WTC11 (cell line): ENCODE data around the gene XRCC4. TPM values are rescaled to one million over a fixed set of nuclear protein-coding genes. Genes with fewer than 3 reads are reported as not detected.

Experiments
- ATAC-seq: fragments of 200-7000 bp; cut with Tn5 transposase; 2 replicates; pipeline ENCODE4 v1.10.0; 2021; ENCODE audit warnings: mild to moderate bottlenecking, moderate library complexity
- CTCF ChIA-PET: fragments of 300-600 bp; sonication (Branson Sonifier 250); formaldehyde crosslinking; loops from one replicate; lab custom pipeline; 2021; ENCODE audit warnings: antibody characterized with exemption; lab: Charles Lee
- POLR2A ChIA-PET: fragments of 350-600 bp; sonication (Branson Sonifier 250); formaldehyde crosslinking; loops from one replicate; lab custom pipeline; 2021; ENCODE audit warnings: antibody characterized with exemption; lab: Charles Lee
- DNase-seq: peaks from one replicate; pipeline ENCODE4 v3.0.0; 2021; ENCODE audit warnings: low spot score
- H3K27ac Mint-ChIP-seq: 2 replicates; pipeline ENCODE4 v1.8.0; 2021; ENCODE audit warnings: mixed read lengths
- H3K27me3 Mint-ChIP-seq: 2 replicates; pipeline ENCODE4 v1.8.0; 2021; ENCODE audit warnings: low read depth, mild to moderate bottlenecking, moderate library complexity, mixed read lengths
- H3K36me3 Mint-ChIP-seq: 2 replicates; pipeline ENCODE4 v1.8.0; 2021; ENCODE audit warnings: mixed read lengths
- H3K4me1 Mint-ChIP-seq: 2 replicates; pipeline ENCODE4 v1.8.0; 2022; ENCODE audit warnings: mixed read lengths
- H3K4me3 Mint-ChIP-seq: 2 replicates; pipeline ENCODE4 v1.8.0; 2021; ENCODE audit warnings: mild to moderate bottlenecking, moderate library complexity, mixed read lengths
- H3K9me3 Mint-ChIP-seq: 2 replicates; pipeline ENCODE4 v1.8.0; 2021; ENCODE audit warnings: mixed read lengths
- CBFB ChIP-seq: sonication (generic); formaldehyde crosslinking; IDR thresholded peaks from 2 replicates; pipeline ENCODE4 v1.8.1; 2022; ENCODE audit warnings: mild to moderate bottlenecking, low read depth, missing genetic modification reagents
- ELF4 ChIP-seq: sonication (generic); formaldehyde crosslinking; IDR thresholded peaks from 2 replicates; pipeline ENCODE4 v1.8.1; 2022; ENCODE audit warnings: low read depth, mild to moderate bottlenecking, moderate library complexity, missing genetic modification reagents
- ESRRA ChIP-seq: sonication (generic); formaldehyde crosslinking; IDR thresholded peaks from 2 replicates; pipeline ENCODE4 v1.8.1; 2022; ENCODE audit warnings: mild to moderate bottlenecking, missing genetic modification reagents, borderline replicate concordance
- FOXJ3 ChIP-seq: sonication (generic); formaldehyde crosslinking; IDR thresholded peaks from 2 replicates; pipeline ENCODE4 v1.9.0; 2021; ENCODE audit warnings: missing genetic modification reagents, mild to moderate bottlenecking, borderline replicate concordance
- GTF2I ChIP-seq: fragments of 250-450 bp; sonication (Bioruptor Pico); conservative IDR thresholded peaks from 2 replicates; pipeline ENCODE4 v1.4.0; 2021; ENCODE audit warnings: mild to moderate bottlenecking
- MXD4 ChIP-seq: fragments of 250-450 bp; sonication (Bioruptor Pico); IDR thresholded peaks from 2 replicates; pipeline ENCODE4 v1.8.0; 2021; ENCODE audit warnings: mild to moderate bottlenecking, moderate library complexity, borderline replicate concordance
- PRRX2 ChIP-seq: fragments of 250-450 bp; sonication (Bioruptor Pico); IDR thresholded peaks from 2 replicates; pipeline ENCODE4 v1.8.0; 2021; ENCODE audit warnings: mild to moderate bottlenecking
- SMAD3 ChIP-seq: sonication (generic); formaldehyde crosslinking; IDR thresholded peaks from 2 replicates; pipeline ENCODE4 v1.8.0; 2022; ENCODE audit warnings: missing genetic modification reagents, mild to moderate bottlenecking, borderline replicate concordance
- SOX15 ChIP-seq: fragments of 250-450 bp; sonication (Bioruptor Pico); IDR thresholded peaks from 2 replicates; pipeline ENCODE4 v1.9.0; 2021; ENCODE audit warnings: mild to moderate bottlenecking
- TP53 ChIP-seq: sonication (generic); formaldehyde crosslinking; IDR thresholded peaks from 2 replicates; pipeline ENCODE4 v1.8.1; 2023; ENCODE audit warnings: mild to moderate bottlenecking, missing genetic modification reagents
- ZNF263 ChIP-seq: sonication (generic); formaldehyde crosslinking; IDR thresholded peaks from 2 replicates; pipeline ENCODE4 v1.8.1; 2022; ENCODE audit warnings: low read depth, mild to moderate bottlenecking, moderate library complexity, missing genetic modification reagents
- ZNF671 ChIP-seq: fragments of 250-450 bp; sonication (Bioruptor Pico); IDR thresholded peaks from 2 replicates; pipeline ENCODE4 v1.8.0; 2021; ENCODE audit warnings: mild to moderate bottlenecking
- total RNA-seq: library from RNA; stranded (reverse); gene quantifications from 3 replicates; pipeline ENCODE4 v1.2.3, GENCODE V29; 2021
- TF ChIP-seq, protein P1 (sequence below): fragments of 250-450 bp; sonication (Bioruptor Pico); IDR thresholded peaks from 2 replicates; pipeline ENCODE4 v2.1.2; 2022; ENCODE audit warnings: mild to moderate bottlenecking, moderate library complexity
- TF ChIP-seq, protein P2 (sequence below): sonication (generic); formaldehyde crosslinking; conservative IDR thresholded peaks from 2 replicates; pipeline ENCODE4 v1.8.1; 2022; ENCODE audit warnings: mild to moderate bottlenecking, missing genetic modification reagents
- TF ChIP-seq, protein P3 (sequence below): sonication (generic); formaldehyde crosslinking; IDR thresholded peaks from 2 replicates; pipeline ENCODE4 v1.8.1; 2023; ENCODE audit warnings: mild to moderate bottlenecking, missing genetic modification reagents
- TF ChIP-seq, protein P4 (sequence below): fragments of 250-450 bp; sonication (Bioruptor Pico); IDR thresholded peaks from 2 replicates; pipeline ENCODE4 v1.9.0; 2021; ENCODE audit warnings: mild to moderate bottlenecking, borderline replicate concordance
- TF ChIP-seq, protein P5 (sequence below): sonication (generic); formaldehyde crosslinking; IDR thresholded peaks from 2 replicates; pipeline ENCODE4 v1.8.1; 2023; ENCODE audit warnings: mild to moderate bottlenecking, missing genetic modification reagents, borderline replicate concordance
- TF ChIP-seq, protein P6 (sequence below): sonication (generic); formaldehyde crosslinking; IDR thresholded peaks from 2 replicates; pipeline ENCODE4 v1.8.1; 2023; ENCODE audit warnings: mild to moderate bottlenecking, missing genetic modification reagents

XRCC4 gene
- total RNA-seq, 1 experiment from 2014 or later = 13.5 TPM

DNA sequence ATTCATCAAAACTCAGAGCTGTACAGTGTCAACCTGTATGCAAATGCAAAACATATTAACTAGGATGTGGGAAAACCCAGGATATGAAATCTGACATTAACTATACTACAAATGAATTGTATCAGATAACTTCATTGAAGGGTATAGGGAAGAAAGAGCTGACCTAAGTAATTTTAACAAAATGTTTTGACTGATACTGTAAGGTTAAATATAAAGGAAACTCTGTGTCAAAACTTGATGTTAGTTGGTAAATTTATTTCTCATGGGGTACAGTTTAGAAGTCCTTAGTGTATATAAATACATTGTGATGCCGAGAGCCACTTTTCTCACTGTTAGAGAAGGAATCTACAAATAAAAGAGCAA is 316.1 kb downstream of the XRCC4 start:
- TF ChIP-seq, protein P1, sequence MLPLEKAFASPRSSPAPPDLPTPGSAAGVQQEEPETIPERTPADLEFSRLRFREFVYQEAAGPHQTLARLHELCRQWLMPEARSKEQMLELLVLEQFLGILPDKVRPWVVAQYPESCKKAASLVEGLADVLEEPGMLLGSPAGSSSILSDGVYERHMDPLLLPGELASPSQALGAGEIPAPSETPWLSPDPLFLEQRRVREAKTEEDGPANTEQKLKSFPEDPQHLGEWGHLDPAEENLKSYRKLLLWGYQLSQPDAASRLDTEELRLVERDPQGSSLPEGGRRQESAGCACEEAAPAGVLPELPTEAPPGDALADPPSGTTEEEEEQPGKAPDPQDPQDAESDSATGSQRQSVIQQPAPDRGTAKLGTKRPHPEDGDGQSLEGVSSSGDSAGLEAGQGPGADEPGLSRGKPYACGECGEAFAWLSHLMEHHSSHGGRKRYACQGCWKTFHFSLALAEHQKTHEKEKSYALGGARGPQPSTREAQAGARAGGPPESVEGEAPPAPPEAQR (CRISPR knock-in tag) = no peak
- TF ChIP-seq ZNF671 (no peak), ELF4 (CRISPR knock-in tag) (no peak), GTF2I (CRISPR knock-in tag) (no peak), MXD4 (no peak), SMAD3 (CRISPR knock-in tag) (no peak), FOXJ3 (no peak), ESRRA (CRISPR knock-in tag) (no peak), SOX15 (no peak)
- TF ChIP-seq, protein P2, sequence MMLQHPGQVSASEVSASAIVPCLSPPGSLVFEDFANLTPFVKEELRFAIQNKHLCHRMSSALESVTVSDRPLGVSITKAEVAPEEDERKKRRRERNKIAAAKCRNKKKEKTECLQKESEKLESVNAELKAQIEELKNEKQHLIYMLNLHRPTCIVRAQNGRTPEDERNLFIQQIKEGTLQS (CRISPR knock-in tag) = no peak
- TF ChIP-seq, protein P3, sequence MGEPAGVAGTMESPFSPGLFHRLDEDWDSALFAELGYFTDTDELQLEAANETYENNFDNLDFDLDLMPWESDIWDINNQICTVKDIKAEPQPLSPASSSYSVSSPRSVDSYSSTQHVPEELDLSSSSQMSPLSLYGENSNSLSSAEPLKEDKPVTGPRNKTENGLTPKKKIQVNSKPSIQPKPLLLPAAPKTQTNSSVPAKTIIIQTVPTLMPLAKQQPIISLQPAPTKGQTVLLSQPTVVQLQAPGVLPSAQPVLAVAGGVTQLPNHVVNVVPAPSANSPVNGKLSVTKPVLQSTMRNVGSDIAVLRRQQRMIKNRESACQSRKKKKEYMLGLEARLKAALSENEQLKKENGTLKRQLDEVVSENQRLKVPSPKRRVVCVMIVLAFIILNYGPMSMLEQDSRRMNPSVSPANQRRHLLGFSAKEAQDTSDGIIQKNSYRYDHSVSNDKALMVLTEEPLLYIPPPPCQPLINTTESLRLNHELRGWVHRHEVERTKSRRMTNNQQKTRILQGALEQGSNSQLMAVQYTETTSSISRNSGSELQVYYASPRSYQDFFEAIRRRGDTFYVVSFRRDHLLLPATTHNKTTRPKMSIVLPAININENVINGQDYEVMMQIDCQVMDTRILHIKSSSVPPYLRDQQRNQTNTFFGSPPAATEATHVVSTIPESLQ (CRISPR knock-in tag) = no peak
- ChIA-PET CTCF (no interaction called here), POLR2A (no interaction called here)
- Mint-ChIP-seq H3K9me3 (peaks cover 5% of the 10 kb centered on the region; the same call in 1 of the 2 replicates), H3K4me1 (peaks cover 6% of the 10 kb centered on the region), H3K4me3 (no peak overlapping the region), H3K36me3 (no peaks in the 10 kb centered on the region), H3K27me3 (no peaks in the 10 kb centered on the region), H3K27ac (no peak overlapping the region)
- ATAC-seq (no peak), DNase-seq (no peak)

DNA sequence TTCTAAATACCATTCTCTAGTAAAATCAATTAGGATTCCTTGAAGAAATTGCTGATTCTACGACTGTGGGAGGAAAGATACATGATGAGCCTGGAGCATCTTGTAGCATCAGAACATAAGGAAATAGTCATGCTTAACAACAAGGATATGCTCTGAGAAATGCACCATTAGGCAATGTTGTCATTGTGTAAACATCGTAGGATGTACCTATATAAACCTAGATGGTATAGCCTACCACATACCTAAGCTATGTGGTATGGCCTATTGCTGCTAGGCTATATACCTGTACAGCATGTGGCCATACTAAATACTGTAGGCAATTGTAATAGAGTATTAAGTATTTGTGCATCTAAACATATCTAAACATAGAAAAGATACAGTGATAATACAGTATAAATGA is 316.8 kb downstream of the XRCC4 start:
- peaks cover 5% of the 10 kb centered on the region; the same call in 1 of the 2 replicates for H3K9me3 Mint-ChIP-seq
- CTCF ChIA-PET = no interaction called here
- no peaks in the 10 kb centered on the region for H3K36me3 Mint-ChIP-seq
- no peak overlapping the region for H3K27ac Mint-ChIP-seq
- POLR2A ChIA-PET = no interaction called here
- TF ChIP-seq, protein P4, sequence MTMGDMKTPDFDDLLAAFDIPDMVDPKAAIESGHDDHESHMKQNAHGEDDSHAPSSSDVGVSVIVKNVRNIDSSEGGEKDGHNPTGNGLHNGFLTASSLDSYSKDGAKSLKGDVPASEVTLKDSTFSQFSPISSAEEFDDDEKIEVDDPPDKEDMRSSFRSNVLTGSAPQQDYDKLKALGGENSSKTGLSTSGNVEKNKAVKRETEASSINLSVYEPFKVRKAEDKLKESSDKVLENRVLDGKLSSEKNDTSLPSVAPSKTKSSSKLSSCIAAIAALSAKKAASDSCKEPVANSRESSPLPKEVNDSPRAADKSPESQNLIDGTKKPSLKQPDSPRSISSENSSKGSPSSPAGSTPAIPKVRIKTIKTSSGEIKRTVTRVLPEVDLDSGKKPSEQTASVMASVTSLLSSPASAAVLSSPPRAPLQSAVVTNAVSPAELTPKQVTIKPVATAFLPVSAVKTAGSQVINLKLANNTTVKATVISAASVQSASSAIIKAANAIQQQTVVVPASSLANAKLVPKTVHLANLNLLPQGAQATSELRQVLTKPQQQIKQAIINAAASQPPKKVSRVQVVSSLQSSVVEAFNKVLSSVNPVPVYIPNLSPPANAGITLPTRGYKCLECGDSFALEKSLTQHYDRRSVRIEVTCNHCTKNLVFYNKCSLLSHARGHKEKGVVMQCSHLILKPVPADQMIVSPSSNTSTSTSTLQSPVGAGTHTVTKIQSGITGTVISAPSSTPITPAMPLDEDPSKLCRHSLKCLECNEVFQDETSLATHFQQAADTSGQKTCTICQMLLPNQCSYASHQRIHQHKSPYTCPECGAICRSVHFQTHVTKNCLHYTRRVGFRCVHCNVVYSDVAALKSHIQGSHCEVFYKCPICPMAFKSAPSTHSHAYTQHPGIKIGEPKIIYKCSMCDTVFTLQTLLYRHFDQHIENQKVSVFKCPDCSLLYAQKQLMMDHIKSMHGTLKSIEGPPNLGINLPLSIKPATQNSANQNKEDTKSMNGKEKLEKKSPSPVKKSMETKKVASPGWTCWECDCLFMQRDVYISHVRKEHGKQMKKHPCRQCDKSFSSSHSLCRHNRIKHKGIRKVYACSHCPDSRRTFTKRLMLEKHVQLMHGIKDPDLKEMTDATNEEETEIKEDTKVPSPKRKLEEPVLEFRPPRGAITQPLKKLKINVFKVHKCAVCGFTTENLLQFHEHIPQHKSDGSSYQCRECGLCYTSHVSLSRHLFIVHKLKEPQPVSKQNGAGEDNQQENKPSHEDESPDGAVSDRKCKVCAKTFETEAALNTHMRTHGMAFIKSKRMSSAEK (CRISPR knock-in tag) = no peak
- H3K4me1 Mint-ChIP-seq = peaks cover 6% of the 10 kb centered on the region
- no peaks in the 10 kb centered on the region for H3K27me3 Mint-ChIP-seq
- H3K4me3 Mint-ChIP-seq = no peak overlapping the region
- ATAC-seq = no peak
- no peak for DNase-seq

DNA sequence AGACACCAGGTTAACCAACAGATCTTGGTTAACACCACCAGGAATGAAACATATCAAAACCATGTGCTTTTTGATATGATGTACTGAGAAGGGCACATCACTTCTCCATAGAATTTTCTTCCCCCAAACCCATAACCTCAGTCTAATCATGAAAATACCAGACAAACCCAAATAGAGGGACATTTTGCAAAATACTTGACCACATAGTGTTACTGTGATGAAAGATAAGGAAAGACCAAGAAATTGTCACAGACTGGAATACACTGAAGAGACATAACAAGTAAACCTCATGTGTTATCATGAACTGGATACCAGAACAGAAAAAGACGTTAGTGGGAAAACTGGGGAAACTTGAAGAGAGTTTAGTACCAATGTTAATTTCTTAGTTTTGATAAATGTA is 319.3 kb downstream of the XRCC4 start:
- H3K27me3 Mint-ChIP-seq = no peaks in the 10 kb centered on the region
- POLR2A ChIA-PET = no interaction called here
- H3K27ac Mint-ChIP-seq = no peak overlapping the region
- ATAC-seq (no peak), DNase-seq (no peak)
- no peaks in the 10 kb centered on the region for H3K36me3 Mint-ChIP-seq
- CTCF ChIA-PET = no interaction called here
- peaks cover 19% of the 10 kb centered on the region for H3K4me1 Mint-ChIP-seq
- H3K4me3 Mint-ChIP-seq = no peak overlapping the region
- peaks cover 5% of the 10 kb centered on the region; the same call in 1 of the 2 replicates for H3K9me3 Mint-ChIP-seq
- TF ChIP-seq TP53 (CRISPR knock-in tag) = no peak
- no peak for TF ChIP-seq PRRX2 (CRISPR knock-in tag)
- TF ChIP-seq CBFB = no peak
- TF ChIP-seq, protein P5, sequence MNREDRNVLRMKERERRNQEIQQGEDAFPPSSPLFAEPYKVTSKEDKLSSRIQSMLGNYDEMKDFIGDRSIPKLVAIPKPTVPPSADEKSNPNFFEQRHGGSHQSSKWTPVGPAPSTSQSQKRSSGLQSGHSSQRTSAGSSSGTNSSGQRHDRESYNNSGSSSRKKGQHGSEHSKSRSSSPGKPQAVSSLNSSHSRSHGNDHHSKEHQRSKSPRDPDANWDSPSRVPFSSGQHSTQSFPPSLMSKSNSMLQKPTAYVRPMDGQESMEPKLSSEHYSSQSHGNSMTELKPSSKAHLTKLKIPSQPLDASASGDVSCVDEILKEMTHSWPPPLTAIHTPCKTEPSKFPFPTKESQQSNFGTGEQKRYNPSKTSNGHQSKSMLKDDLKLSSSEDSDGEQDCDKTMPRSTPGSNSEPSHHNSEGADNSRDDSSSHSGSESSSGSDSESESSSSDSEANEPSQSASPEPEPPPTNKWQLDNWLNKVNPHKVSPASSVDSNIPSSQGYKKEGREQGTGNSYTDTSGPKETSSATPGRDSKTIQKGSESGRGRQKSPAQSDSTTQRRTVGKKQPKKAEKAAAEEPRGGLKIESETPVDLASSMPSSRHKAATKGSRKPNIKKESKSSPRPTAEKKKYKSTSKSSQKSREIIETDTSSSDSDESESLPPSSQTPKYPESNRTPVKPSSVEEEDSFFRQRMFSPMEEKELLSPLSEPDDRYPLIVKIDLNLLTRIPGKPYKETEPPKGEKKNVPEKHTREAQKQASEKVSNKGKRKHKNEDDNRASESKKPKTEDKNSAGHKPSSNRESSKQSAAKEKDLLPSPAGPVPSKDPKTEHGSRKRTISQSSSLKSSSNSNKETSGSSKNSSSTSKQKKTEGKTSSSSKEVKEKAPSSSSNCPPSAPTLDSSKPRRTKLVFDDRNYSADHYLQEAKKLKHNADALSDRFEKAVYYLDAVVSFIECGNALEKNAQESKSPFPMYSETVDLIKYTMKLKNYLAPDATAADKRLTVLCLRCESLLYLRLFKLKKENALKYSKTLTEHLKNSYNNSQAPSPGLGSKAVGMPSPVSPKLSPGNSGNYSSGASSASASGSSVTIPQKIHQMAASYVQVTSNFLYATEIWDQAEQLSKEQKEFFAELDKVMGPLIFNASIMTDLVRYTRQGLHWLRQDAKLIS (CRISPR knock-in tag) = no peak
- TF ChIP-seq ZNF263 (CRISPR knock-in tag) = no peak
- TF ChIP-seq, protein P6, sequence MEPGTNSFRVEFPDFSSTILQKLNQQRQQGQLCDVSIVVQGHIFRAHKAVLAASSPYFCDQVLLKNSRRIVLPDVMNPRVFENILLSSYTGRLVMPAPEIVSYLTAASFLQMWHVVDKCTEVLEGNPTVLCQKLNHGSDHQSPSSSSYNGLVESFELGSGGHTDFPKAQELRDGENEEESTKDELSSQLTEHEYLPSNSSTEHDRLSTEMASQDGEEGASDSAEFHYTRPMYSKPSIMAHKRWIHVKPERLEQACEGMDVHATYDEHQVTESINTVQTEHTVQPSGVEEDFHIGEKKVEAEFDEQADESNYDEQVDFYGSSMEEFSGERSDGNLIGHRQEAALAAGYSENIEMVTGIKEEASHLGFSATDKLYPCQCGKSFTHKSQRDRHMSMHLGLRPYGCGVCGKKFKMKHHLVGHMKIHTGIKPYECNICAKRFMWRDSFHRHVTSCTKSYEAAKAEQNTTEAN = no peak
